ENCODE data around the gene ABHD13.
"Not testable (repeated sequence)": the region's sequence is repeated elsewhere in the genome, so short reads cannot be mapped to it uniquely, and the experiment has no call there.

Gene ABHD13

DNA sequence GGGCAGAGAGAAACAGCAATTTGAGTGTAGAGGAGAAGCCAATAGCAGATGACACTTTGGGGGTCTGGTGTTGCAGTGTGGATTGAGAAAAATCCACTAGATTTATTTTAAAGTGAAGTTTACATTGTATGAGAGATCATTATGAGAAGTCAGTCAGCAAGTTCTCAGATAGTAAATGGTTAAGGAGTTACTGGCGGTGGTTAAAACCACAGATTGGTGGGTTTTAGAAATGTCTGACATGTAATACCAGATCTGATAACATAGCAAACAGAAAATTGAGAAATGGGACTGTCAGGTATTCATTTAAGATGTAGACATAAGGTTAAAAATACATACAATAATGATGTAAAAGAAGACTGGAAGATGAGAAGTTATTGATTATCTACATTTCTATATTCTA lies 7.2 kb downstream of the ABHD13 start:
- DNase-seq = no peak

DNA sequence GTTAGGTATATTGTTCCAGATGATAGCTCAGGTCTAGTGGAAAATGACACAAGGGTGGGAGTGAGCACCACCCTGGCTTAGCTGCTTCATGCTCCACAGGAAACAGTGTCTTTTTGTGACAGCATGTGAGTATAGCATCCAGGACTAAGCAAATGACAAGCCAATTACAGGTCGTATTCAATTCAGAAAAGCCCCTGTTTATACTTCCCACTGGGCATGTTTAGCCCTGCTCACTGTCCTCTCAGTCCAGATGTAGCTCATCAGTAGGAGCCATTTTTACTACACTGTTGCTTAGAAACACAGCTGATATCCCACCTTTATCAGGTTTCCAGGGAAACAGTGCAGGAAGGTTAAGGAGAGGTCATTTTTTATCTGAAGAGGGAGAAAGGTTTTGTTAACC lies 8.0 kb downstream of the ABHD13 start:
- DNase-seq = no peak

DNA sequence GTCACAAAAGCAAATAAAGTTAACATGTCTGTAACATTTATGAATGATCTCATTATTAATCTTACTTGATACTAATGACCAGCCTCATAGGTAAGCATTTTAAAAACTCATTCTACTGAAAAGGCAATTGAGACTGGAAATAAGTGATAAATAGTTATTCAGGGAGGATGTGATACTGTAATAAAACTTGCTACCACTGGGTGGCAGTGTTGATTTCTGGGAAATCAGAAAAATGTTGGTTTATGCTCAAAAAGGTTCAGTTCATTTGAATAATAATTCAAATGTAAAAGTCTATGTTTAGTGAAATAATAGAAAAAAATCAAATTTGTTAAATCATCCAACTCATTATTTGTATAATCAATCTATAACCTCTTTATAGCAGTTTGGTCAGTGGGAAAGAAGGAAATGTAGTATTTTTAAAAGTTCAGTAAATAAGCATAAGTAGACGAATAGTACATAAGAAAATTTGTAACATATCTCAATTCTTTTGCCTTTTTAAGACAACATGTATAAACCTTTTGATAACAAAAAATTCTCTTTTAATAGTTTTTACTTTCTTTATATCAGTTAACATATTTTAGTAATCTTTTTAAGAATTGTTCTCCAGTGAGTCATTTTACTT lies 9.6 kb downstream of the ABHD13 start:
- DNase-seq = no peak

DNA sequence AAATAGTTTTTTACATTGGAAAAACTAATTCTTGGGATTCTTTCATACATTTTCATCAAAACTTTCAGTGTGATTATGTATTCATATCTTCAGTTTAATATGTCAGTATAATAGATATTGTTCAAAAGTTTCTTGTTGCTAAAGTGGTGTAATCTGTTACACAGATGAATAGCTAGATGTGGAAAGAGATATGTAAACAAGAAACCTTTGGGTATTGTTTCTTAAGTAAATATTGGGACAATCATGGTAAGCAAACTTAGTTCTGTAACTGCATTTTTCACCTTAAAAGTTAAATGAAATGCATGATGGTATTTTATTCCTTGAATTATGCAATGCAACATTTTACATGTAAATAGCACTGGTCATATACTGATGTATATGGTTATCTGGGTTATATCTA lies 12.2 kb downstream of the ABHD13 start:
- DNase-seq = no peak

DNA sequence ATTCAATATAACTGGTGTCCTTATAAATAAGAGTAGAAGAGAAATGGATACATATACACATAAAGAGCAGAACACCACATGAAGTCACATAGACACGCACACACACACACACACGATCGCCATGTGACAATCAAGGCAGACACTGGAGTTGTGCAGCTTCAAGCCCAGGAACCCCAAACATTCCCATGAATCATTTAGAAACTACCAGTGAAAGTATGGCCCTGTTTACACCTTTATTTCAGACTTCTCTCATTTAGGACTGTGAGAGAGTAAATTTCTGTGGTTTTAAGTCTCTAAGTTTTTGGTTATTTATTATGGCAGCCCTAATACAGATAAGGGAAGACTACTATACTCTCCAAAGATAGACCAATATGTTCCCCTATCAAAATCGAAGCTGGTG lies 31.0 kb downstream of the ABHD13 start:
- no peak for DNase-seq

DNA sequence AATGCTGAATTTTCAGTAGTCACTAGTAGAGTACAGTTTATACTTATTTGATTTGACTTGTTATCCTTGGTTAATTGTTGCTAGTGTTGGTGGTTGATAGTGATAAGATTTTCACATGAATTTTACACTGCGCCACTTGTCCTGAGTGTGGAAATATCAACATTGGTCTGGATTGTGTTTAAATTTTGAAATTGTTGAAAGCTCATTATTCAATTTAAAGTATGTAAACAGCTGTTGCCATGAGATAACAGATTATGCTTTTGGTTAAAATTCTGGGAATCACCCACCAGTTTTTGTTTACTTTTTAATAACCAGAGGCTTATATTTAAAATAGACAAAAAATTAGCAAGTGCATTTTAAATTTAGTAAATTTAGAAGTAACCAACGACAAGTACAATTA lies 39.1 kb downstream of the ABHD13 start:
- DNase-seq = no peak

DNA sequence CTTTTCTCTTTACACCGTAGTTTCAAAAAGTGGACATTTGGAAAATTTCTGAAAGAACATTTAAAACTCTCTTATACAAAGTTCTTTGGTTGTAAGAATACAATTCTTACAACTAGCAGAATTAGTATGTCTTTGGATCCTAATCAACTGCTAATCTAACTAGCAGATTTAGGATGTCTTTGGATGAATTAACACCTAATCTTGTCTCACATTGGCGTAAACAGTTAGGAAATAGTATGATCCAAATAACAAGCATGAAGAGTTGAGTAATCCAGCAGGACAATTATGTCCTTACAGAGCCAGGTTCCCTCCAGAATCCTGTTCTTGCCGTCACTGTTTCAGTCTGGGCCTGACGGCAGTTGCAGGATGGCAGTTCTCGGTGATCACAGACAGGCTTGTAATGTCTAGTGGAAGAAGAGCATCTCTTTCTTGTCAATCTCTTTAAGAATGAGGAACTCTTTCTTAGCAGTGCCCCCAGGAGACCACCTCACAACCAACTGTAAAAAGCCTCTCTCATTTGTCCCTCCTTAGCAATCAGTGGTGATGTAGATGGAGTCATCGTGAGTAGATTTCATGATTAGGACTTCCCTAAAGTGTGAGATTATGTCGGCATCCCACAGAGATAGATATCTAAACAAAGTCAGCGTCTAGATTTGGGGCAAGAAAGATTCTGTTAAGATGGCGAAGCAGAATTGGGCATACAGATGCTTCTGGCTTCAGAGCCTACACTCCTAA lies 45.6 kb downstream of the ABHD13 start:
- no peak for DNase-seq

DNA sequence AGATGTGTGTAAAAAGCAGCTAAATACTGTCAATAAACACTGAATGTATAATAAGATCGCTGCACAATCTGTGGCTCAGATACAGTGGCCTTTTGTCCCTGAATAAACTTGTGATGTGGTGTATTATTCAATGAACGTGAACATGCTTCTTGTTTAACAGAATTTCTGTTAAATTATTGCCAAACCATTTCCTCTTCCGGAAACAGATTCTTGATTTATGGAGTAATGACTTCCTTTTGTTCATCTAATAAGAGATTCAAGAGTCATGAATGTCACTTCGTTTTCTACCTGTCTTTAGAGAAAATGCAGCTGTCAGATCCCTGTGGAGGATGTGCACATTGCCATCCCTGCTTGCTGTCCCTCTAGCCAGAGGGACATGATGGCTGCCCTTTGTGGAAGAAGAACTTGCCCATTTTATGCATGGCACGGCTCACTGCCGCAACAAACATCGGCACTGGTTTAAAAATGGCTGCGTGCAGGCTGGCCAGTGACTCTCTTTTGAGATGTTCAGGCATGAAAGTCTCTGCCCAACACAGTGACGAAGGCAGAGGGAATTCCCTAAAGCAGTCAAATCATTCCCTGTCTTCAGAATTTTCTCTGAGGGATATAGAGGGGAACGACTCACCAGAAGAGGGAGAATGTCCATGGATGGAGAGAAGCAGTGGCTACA lies 48.3 kb downstream of the ABHD13 start:
- DNase-seq = no peak

DNA sequence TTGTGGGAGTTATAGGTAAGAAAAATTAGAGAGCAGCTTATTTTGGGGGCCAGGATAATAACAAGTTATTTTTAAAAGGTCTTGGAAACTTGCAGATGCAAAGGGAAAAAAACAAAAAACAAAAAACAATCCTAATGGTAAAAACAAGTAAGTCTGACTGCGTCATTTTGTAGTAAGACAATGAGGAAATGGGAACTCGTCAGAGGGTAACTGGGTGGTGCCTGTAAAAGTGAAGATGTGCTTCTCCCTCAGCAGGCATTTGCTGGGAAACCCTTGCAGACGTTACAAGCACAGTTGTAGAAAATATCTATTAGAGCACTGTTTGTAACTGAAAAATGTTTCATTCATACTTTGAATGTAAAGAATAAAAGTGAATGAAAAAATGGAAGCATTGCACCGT lies 49.2 kb downstream of the ABHD13 start:
- DNase-seq = no peak

DNA sequence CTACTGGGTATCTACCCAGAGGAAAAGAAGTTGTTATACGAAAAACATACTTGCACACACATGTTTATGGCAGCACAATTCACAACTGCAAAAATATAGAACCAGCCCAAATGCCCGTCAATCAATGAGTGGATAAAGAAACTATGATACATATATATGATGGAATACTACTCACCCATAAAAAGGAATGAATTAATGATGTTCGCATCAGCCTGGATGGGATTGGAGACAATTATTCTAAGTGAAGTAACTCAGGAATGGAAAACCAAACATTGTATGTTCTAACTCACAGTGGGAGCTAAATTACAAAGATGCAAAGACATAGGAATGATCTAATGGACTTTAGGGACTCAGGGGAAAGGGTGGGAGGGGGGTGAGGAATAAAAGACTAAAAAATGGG lies 49.7 kb downstream of the ABHD13 start:
- not testable (repeated sequence) for DNase-seq

DNA sequence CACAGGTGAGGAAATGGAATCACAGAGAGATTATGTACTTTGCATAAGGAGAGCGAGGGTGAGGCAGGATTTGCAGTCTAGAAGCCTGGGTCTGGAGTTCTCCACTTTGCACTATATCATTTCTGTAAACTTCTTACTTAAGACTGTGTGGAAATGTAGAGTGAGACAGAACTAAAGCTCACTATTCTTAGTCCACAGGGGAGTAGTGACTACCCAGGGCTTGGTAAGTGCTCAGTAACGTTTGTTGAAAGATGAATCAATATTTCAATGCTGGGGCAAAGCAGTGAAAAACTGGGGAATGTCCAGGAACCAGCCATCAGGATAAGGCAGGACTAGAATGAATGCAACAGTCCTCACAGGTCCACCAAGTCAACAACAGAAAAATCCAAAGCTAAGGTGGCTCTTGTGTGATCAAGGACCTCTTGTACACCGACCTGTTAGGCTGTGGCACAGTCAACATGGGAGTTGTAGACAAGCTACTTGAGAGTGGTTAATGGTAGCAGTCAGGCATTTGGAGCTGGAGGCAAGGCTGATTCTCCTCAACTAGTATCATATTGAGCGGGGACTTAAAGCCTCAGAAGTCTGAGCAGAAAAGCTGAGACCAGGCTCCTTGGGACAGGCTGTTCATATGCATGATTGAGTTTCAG lies 50.4 kb downstream of the ABHD13 start:
- DNase-seq = no peak

DNA sequence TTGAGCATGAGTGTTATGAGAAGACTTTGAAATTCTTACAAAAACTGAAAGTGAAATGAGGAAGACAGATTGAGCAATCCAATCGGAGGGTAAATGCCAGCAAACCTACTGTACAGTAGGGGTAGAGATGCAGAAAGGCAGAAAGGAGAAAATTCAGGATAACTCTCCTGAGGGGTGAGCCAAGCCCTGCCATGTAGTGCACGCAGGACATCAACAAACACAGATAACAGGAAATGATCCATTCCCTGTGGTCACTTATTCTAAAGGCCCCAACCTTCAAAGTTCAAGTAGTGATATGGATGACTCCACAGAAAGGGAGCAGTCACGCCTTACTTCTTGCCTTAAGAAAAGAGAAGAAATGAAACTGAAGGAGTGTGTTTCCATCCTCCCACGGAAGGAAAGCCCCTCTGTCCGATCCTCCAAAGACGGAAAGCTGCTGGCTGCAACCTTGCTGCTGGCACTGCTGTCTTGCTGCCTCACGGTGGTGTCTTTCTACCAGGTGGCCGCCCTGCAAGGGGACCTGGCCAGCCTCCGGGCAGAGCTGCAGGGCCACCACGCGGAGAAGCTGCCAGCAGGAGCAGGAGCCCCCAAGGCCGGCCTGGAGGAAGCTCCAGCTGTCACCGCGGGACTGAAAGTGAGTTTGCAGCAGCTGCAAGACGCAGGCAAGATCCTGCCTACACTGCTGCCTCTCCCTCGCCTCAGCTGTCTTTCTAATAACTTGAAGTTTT lies 51.6 kb downstream of the ABHD13 start, which contains the start of gene TNFSF13B:
TSS of gene TNFSF13B (plus strand) at position 118 of the 728 bp plus-strand sequence. CDS start at position 296, 178 bp downstream.
- DNase-seq = peak; percentile 77

DNA sequence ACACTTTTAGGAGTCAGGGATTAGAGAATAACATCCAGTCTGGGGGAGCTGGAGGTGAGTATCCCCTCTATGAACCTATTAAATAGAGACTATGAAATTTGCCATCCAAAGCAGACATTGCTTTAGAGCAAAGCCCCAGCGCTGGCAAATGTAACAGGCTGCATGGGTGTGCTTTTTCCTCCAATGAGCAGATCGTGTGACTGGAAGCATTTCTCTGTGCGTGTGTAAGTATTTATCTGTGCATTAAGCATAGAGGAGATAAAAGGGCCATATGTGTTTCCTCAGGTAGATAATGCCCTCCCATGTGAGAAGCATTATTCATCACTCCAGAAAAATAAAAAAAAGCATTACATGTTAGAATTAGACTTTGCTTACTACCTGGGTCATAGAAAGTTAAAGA lies 52.2 kb downstream of the ABHD13 start:
- no peak for DNase-seq

DNA sequence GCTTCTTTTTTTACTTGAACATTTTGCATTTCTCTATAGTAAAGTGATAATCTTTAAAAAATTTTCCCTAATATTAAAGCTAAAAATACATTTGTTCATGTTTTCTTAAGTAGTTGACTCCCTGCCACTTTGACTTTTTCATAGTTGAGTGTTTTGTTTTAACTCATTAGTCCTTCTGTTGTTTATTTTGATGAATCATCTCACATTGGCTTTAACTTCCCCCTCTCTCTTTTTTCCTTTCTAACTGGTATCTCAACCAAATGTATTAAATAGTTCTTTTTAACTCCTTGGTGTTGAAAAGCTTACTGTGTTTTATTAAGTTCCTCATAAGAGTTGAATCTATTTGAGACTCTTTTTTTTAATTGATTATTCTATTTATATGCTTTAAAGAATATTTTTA lies 54.1 kb downstream of the ABHD13 start:
- DNase-seq = no peak

DNA sequence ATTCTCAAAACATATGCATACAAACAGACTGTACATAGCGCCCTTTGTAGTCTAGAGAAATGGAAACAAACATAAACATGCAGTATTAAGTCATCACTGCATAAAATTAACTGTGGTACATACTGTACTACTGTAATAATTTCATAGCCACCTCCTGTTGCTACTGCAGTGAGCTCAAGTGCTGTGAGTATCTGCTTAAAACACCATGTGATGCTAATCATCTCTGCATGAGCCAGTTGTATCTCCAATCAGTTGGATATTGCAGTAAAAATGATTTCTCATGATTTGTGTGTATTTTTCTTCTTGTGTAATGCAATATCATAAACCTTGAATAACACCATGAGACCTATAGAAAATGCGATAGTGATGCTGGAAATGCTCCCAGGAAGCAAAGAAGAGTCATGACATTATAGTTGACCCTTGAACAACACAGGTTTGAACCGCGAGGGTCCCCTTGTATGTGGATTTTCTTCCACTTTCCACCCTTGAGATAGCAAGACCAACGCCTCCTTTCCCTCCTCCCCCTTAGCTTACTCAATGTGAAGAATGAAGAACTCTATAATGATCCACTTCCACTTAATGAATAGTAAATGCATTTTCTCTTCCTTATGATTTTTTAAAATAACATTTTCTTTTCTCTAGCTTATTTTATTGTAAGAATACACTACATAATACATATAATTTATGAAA lies 55.4 kb downstream of the ABHD13 start:
- no peak for DNase-seq

DNA sequence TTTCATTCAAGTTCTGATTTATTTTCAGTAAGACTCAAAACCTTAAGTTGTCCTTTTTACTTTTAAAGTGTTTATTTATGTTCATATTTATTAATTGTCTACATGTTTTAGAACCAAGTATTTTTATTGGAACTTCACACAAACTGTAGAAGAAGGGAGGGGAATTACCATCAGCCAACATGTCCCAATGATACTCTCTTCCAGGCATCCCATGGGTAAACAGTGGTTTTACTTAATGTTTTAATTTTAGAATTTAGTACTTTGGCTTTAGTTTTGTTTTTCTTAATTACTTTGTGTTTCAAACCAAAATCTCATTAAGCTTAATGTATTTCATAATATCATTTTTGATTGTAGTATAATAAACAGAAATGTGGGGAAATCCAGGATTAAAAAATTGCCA lies 56.5 kb downstream of the ABHD13 start:
- DNase-seq = no peak

DNA sequence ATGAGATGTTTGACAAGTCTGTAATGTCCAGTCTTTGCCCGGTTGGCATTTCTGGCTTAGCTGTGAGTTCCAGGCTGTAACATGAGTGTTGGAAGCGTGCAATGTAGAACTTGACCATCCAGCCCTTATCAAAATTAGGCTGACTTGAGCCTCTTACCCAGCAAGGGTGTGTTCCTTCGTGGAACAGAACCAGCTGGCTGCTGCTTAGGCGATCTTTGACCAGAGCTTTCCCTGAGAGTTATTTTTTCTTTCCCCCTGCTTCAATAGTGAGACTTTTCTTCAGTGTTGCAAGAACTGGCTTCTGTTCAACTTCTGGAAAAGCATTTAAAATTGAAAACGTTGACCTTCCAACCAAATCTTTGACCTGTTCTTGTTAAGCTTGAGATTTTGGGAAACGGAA lies 57.9 kb downstream of the ABHD13 start:
- no peak for DNase-seq

DNA sequence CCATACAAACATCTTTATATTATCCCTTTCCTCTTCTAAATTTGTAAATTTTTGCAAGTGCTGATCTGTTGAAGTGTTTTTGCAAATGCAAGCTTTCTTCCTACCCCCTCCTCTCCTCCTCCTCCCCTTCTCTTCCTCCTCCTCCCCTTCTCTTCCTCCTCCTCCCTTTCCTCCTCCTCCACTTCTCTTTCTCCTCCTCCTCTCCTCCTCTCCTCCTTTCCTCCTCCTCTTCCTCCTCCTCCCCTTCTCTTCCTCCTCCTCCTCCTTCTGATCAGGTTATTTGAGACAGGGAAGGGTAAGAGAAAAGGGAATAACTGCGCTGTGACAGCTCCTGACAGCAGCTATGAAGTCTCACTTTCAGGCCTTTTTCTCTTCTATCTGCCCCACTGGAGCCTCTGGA lies 60.3 kb downstream of the ABHD13 start:
- DNase-seq = no peak

DNA sequence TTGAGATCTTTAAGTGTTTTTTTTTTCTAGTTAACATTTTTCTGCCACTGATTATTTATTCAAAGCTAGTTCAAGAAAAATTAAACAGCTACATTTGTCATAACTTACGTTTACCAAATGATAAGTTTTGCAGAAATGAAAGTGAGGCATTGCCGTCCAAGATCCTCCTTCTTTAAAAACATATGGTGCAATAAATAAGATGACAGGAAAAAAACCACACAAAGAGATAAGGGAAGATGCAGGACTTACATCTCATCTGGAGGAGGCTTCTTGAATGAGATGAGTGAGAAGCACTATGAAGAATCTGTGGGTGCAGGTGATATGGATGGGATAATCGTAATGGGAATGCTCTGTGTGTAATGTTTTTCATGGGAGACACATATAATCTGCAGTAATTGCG lies 63.7 kb downstream of the ABHD13 start:
- no peak for DNase-seq

DNA sequence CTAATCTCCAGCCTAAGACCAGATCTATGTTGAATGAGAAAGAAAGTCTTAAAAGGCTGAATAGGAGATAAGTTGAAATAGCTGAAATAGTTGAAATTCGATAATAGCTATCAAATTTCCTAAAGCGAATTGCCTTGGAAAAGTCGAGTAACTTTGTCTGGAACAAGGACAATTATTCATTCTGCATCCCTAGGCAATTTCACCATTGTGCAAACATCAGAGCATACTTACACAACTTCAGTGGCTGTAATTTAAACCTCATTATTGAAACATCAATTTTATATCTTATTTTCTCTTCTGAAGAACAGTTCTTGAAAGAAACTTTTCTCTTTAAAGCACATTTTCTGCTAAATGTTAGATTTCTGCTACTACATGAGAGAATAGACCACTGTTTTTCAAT lies 64.9 kb downstream of the ABHD13 start:
- DNase-seq = no peak
